IMR-90 (cell line): ENCODE measurements around the gene ANP32B. TPM values are rescaled to one million over a fixed set of nuclear protein-coding genes. Genes with fewer than 3 reads are reported as not detected.

Experiments
- ATAC-seq: fragments of 200-7000 bp; cut with Tn5 transposase; 2 replicates; pipeline ENCODE4 v1.9.1; 2020; ENCODE audit warnings: low read depth, mild to moderate bottlenecking, moderate library complexity
- BruUV-seq: library from RNA; stranded (reverse); fragments of 400-500 nt; replicated peaks from 2 replicates; lab custom pipeline; 2021; lab: Mats Ljungman, UMichigan
- CTCF ChIA-PET: fragments of 300-600 bp; formaldehyde crosslinking; extraction: SDS; loops from one replicate; lab custom pipeline; 2021; ENCODE audit warnings: antibody characterized with exemption; lab: Yijun Ruan, JAX
- POLR2A ChIA-PET: fragments of 300-600 bp; sonication (Branson Sonifier 250); formaldehyde crosslinking; loops from one replicate; lab custom pipeline; 2022; ENCODE audit warnings: antibody characterized with exemption; ENCODE audit not compliant: unreplicated experiment; lab: Charles Lee
- DNase-seq: peaks from one replicate; pipeline ENCODE4 v3.0.0; 2013
- H2AFZ ChIP-seq: replicated peaks from 2 replicates; pipeline ENCODE3; 2013; ENCODE audit warnings: low read length, mild to moderate bottlenecking; ENCODE audit not compliant: poor library complexity
- H2AK5ac ChIP-seq: 2 replicates; pipeline ENCODE4 v1.6.1; 2013; ENCODE audit warnings: low read depth, low read length, inconsistent platforms
- H2AK9ac ChIP-seq: replicated peaks from 2 replicates; pipeline ENCODE3; 2013; ENCODE audit warnings: mild to moderate bottlenecking, low read depth, low read length, moderate library complexity; ENCODE audit not compliant: poor library complexity
- H2BK120ac ChIP-seq: 2 replicates; pipeline ENCODE4 v1.6.1; 2013; ENCODE audit warnings: low read depth, low read length, inconsistent platforms
- H2BK15ac ChIP-seq: 3 replicates; pipeline ENCODE4 v1.6.1; 2013; ENCODE audit warnings: low read depth, low read length, inconsistent platforms
- H2BK20ac ChIP-seq: 2 replicates; pipeline ENCODE4 v1.6.1; 2013; ENCODE audit warnings: low read depth, mild to moderate bottlenecking, inconsistent platforms, low read length, moderate library complexity
- H2BK5ac ChIP-seq: 2 replicates; pipeline ENCODE4 v1.6.1; 2013; ENCODE audit warnings: mild to moderate bottlenecking, low read depth, low read length, inconsistent platforms; ENCODE audit not compliant: poor library complexity, severe bottlenecking
- H3K14ac ChIP-seq: replicated peaks from 2 replicates; pipeline ENCODE4 v1.6.1; 2013; ENCODE audit warnings: low read depth, low read length, inconsistent platforms
- H3K18ac ChIP-seq: 2 replicates; pipeline ENCODE4 v1.6.1; 2013; ENCODE audit warnings: low read depth, low read length, control low read depth
- H3K23ac ChIP-seq: 2 replicates; pipeline ENCODE4 v1.6.1; 2013; ENCODE audit warnings: low read depth, low read length, inconsistent platforms
- H3K27ac ChIP-seq: 2 replicates; pipeline ENCODE4 v1.5.1; 2013; ENCODE audit warnings: mild to moderate bottlenecking, control low read depth, low read length; ENCODE audit not compliant: insufficient read depth
- H3K27me3 ChIP-seq: 2 replicates; pipeline ENCODE4 v1.6.1; 2013; ENCODE audit warnings: low read length; ENCODE audit not compliant: control insufficient read depth, insufficient read depth
- H3K36me3 ChIP-seq: 2 replicates; pipeline ENCODE4 v1.6.1; 2013; ENCODE audit warnings: low read length, mixed read lengths; ENCODE audit not compliant: control insufficient read depth, insufficient read depth
- H3K4ac ChIP-seq: 2 replicates; pipeline ENCODE4 v1.6.1; 2013; ENCODE audit warnings: low read depth, low read length, inconsistent platforms
- H3K4me1 ChIP-seq: 2 replicates; pipeline ENCODE4 v1.6.1; 2013; ENCODE audit warnings: low read length, mixed read lengths; ENCODE audit not compliant: control insufficient read depth, insufficient read depth
- H3K4me2 ChIP-seq: 2 replicates; pipeline ENCODE4 v1.6.1; 2013; ENCODE audit warnings: low read depth, mild to moderate bottlenecking, control low read depth, low read length, moderate library complexity
- H3K4me3 ChIP-seq: 2 replicates; pipeline ENCODE4 v1.5.1; 2013; ENCODE audit warnings: low read depth, mild to moderate bottlenecking, control low read depth, low read length, moderate library complexity; ENCODE audit not compliant: insufficient read depth
- H3K56ac ChIP-seq: 2 replicates; pipeline ENCODE4 v1.6.1; 2013; ENCODE audit warnings: low read length, inconsistent platforms; ENCODE audit not compliant: insufficient read depth; ENCODE audit errors: extremely low read depth
- H3K79me1 ChIP-seq, 2 experiments: 2 replicates each; pipeline ENCODE4 v1.6.1; 2013; ENCODE audit warnings: low read length in 2 of 2, inconsistent platforms in 1 of 2, low read depth in 1 of 2
- H3K9ac ChIP-seq: 2 replicates; pipeline ENCODE4 v1.6.1; 2013; ENCODE audit warnings: low read depth, low read length, control low read depth
- H3K9me1 ChIP-seq: 2 replicates; pipeline ENCODE4 v1.6.1; 2013; ENCODE audit warnings: low read length, inconsistent platforms; ENCODE audit not compliant: insufficient read depth
- H3K9me3 ChIP-seq: 2 replicates; pipeline ENCODE4 v1.6.1; 2013; ENCODE audit warnings: low read length; ENCODE audit not compliant: control insufficient read depth, insufficient read depth
- H4K20me1 ChIP-seq: 2 replicates; pipeline ENCODE4 v1.6.1; 2013; ENCODE audit warnings: low read length, inconsistent platforms; ENCODE audit not compliant: insufficient read depth
- H4K5ac ChIP-seq: 2 replicates; pipeline ENCODE4 v1.6.1; 2013; ENCODE audit warnings: mild to moderate bottlenecking, low read depth, low read length, control low read depth
- H4K8ac ChIP-seq, 2 experiments: 2 replicates each; pipeline ENCODE4 v1.6.1; 2013; ENCODE audit warnings: low read depth in 2 of 2, low read length in 2 of 2, control low read depth in 1 of 2, inconsistent platforms in 1 of 2
- H4K91ac ChIP-seq: 2 replicates; pipeline ENCODE4 v1.6.1; 2013; ENCODE audit warnings: low read depth, low read length, inconsistent platforms; ENCODE audit not compliant: insufficient read depth
- MXI1 ChIP-seq: IDR thresholded peaks from 2 replicates; pipeline ENCODE4 v1.6.1; 2012; ENCODE audit warnings: low read depth, mild to moderate bottlenecking, low read length, moderate library complexity, borderline replicate concordance
- RCOR1 ChIP-seq: IDR thresholded peaks from 2 replicates; pipeline ENCODE4 v1.6.1; 2012; ENCODE audit warnings: mild to moderate bottlenecking, low read length, improper control_type of control experiment; ENCODE audit not compliant: insufficient replicate concordance
- SMC3 ChIP-seq: fragments of 150-350 bp; IDR thresholded peaks from 2 replicates; pipeline ENCODE4 v1.6.1; 2016; ENCODE audit warnings: low read depth, mild to moderate bottlenecking, antibody characterized with exemption, low read length, moderate library complexity
- WGBS, 2 experiments: methylation state at CpG; one replicate each; pipeline versions ENCODE4 v1.1.5 to v1.1.7; 2013; ENCODE audit warnings: missing lambda C conversion rate in 2 of 2; ENCODE audit not compliant: insufficient read length in 1 of 2; ENCODE audit errors: extremely low coverage in 2 of 2; 5-methylcytosine and 5-hydroxymethylcytosine counted together
- dilution Hi-C: fragments of 300-500 bp; cut with HindIII; formaldehyde crosslinking; loops from one replicate; pipeline ENCODE4 v1.14.3; 2018; ENCODE audit warnings: low sequenced_read_pairs; ENCODE audit not compliant: unreplicated experiment
- in situ Hi-C: fragments of 300-500 bp; cut with MboI; formaldehyde crosslinking; loops from 3 replicates; pipeline ENCODE4 v1.14.3; 2019; ENCODE audit warnings: low sequenced_read_pairs, inconsistent platforms, mixed read lengths
- intact Hi-C: fragments of 100-400 bp; cut with micrococcal nuclease; formaldehyde crosslinking; loops from 2 replicates; pipeline ENCODE4 v1.10.0; 2022
- polyA plus RNA-seq, 3 experiments: library from polyadenylated mRNA; depleted of rRNA; stranded (reverse); fragments of >200 nt; gene quantifications; 2 replicates each; pipeline ENCODE4 v1.2.3, GENCODE V29; 2012; ENCODE audit warnings: low replicate concordance in 1 of 3
- total RNA-seq: library from RNA; depleted of rRNA; stranded (reverse); fragments of >200 nt; gene quantifications from 2 replicates; pipeline ENCODE4 v1.2.3, GENCODE V29; 2012

ANP32B gene
- total and polyA plus RNA-seq, 2 of the 4 experiments (the other 2 are of a cell fraction), result 3.9 to 46.8 TPM

DNA sequence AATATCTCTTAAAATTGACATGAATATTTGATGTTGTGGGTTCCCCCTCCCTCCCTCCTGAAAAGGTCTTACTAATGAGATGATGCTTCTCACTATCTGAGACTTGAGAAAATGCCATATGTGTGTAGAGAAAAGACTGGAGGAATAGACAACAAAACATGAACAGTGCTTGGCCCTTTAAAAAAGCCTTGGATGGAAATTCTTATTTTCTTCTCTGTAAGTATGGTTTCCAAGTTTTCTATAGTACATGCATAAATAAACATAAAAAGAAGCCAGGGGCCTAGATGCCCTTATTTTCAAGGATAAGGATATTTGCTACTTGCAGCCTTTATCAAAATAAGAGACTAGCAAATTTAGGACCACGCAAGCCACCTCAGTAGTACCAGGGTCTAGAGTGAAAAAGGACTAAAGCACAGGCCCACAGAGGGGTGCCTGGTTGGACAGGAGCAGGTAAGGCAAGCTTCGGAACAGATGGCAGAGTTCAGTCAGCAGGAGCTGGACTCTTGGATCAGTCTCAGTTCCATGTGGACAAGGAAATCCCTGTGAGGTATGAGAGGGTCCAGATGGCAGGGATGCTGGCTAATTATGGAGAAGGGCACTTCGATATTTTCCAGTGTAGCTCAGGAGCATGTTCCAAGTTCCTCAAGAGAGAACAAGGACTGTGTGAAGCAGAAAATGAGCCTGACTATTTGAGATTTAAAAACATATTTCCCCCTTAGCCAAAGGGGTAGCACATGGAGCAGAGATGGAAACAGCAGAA lies 4.6 kb upstream of the ANP32B start:
- H4K5ac ChIP-seq, result no peak overlapping the region
- 0 out of 2 replicates have a peak, but pooled peaks cover 4% of the 10 kb centered on the region for H3K9me3 ChIP-seq
- no peaks in the 10 kb centered on the region for H3K9me1 ChIP-seq
- H4K20me1 ChIP-seq, result no peaks in the 10 kb centered on the region
- WGBS, 2 experiments, result 100% methylated on average over 1 of the region's 3 CpGs; no CpG with 5 or more reads in 1 of the 2 experiments
- no peak overlapping the region for H3K9ac ChIP-seq
- peaks cover 0 to 6% of the 10 kb centered on the region in 2 experiments; a peak in 1 of 4 replicates for H3K79me1 ChIP-seq
- H3K27ac ChIP-seq, result no peak overlapping the region
- no peak overlapping the region for H4K91ac ChIP-seq
- no peak overlapping the region for H2AFZ ChIP-seq
- no peaks in the 10 kb centered on the region for H3K36me3 ChIP-seq
- H3K23ac ChIP-seq, result no peak overlapping the region
- no peak overlapping the region for H3K56ac ChIP-seq
- H3K27me3 ChIP-seq, result no peaks in the 10 kb centered on the region; the same call in 1 of the 2 replicates
- no peak overlapping the region for H3K4ac ChIP-seq
- no peak overlapping the region for H2BK15ac ChIP-seq
- in situ Hi-C loops, result no loop called here
- H2BK20ac ChIP-seq, result no peak overlapping the region
- intact Hi-C loops, result no loop called here
- no peak overlapping the region for H3K4me2 ChIP-seq
- no peak overlapping the region for H3K14ac ChIP-seq
- no peak overlapping the region for H3K18ac ChIP-seq
- H2BK5ac ChIP-seq, result no peak overlapping the region
- no peak overlapping the region for H2BK120ac ChIP-seq
- no peak overlapping the region for H2AK9ac ChIP-seq
- ChIA-PET CTCF (interaction anchor here (0.6 kb wide), 1 partner anchor 159 kb away, joined by 3 read pairs; no protein-coding TSS in a partner anchor), POLR2A (no interaction called here)
- no peak overlapping the region for H3K4me3 ChIP-seq
- H3K4me1 ChIP-seq, result peaks cover 2% of the 10 kb centered on the region; the same call in 1 of the 2 replicates
- TF ChIP-seq SMC3, result no peak
- TF ChIP-seq MXI1, result no peak
- no peak for TF ChIP-seq RCOR1
- H4K8ac ChIP-seq, result no peak overlapping the region
- ATAC-seq (no peak), DNase-seq (no peak)
- dilution Hi-C loops, result no loop called here
- no peak overlapping the region for H2AK5ac ChIP-seq
- no TSS peak for BruUV-seq
